Adrenal gland (tissue), 19 donors: ENCODE data around the gene EFNA2. TPM values are rescaled to one million over a fixed set of nuclear protein-coding genes. Genes with fewer than 3 reads are reported as not detected.

ENCODE experiments used
- DNase-seq, 7 donors: peaks; one replicate each; pipeline ENCODE4 v3.0.0-alpha.2; 2019 to 2020
- H3K27ac ChIP-seq, 5 donors: fragments of 200-600 bp; sonication (generic) in 4 of 5; 1 replicate in 3 of 5; 2 replicates in 2 of 5; pipeline versions ENCODE4 v1.5.1 to v1.8.0; 2016 to 2020; ENCODE audit warnings: mild to moderate bottlenecking in 1 of 5
- H3K27me3 ChIP-seq: fragments of 200-600 bp; 2 replicates; pipeline ENCODE4 v1.8.0; 2021
- H3K36me3 ChIP-seq, 2 donors: fragments of 200-600 bp; replicated peaks in 1 of 2; 1 replicate in 1 of 2; 2 replicates in 1 of 2; pipeline versions ENCODE4 v1.5.1 to v1.8.0; 2018 to 2022
- H3K4me1 ChIP-seq, 2 donors: fragments of 200-600 bp; replicated peaks in 1 of 2; 1 replicate in 1 of 2; 2 replicates in 1 of 2; pipeline versions ENCODE4 v1.5.1 to v1.8.0; 2018 to 2021
- H3K4me3 ChIP-seq, 4 donors: fragments of 200-600 bp; sonication (generic) in 3 of 4; one replicate each; pipeline ENCODE4 v1.5.1; 2016 to 2018
- H3K9me3 ChIP-seq, 3 donors: fragments of 200-600 bp; sonication (generic) in 1 of 3; replicated peaks in 1 of 3; 1 replicate in 2 of 3; 2 replicates in 1 of 3; pipeline versions ENCODE4 v1.5.1 to v1.8.0; 2016 to 2021
- POLR2A ChIP-seq, 2 donors: fragments of 450-650 bp; IDR thresholded peaks; one replicate each; pipeline ENCODE4 v1.6.1; 2017; ENCODE audit warnings: antibody characterized with exemption in 2 of 2, mild to moderate bottlenecking in 2 of 2, moderate library complexity in 1 of 2
- WGBS, 4 donors: extraction: QIAGEN DNeasy Blood & Tissue Kit in 2 of 4; methylation state at CpG; one replicate each; pipeline versions ENCODE4 v1.1.5 to v1.1.7; 2013 to 2017; 5-methylcytosine and 5-hydroxymethylcytosine counted together
- intact Hi-C, 2 donors: fragments of 100-400 bp; cut with DNase I; formaldehyde crosslinking; loops; one replicate each; pipeline versions ENCODE4 v1.14.1 to v1.15.0; 2022 to 2023
- long read RNA-seq, 10 donors: library from polyadenylated mRNA in 3 of 10; unstranded in 2 of 10; stranded (forward) in 1 of 10; transcript quantifications; one replicate each; pipeline ENCODE4 v2.0.0 and lab custom pipeline, GENCODE V29; 2021 to 2026
- polyA plus RNA-seq, 3 donors: library from polyadenylated mRNA; stranded (reverse); fragments of 200-250 nt in 2 of 3; fragments of 350-450 nt in 1 of 3; fragmentation: Illumina TruSeq in 1 of 3; extraction: RNeasy Lipid Tissue Mini Kit (QIAGEN cat#74804) in 1 of 3; gene quantifications; one replicate each; pipeline ENCODE4 v1.2.3, GENCODE V29; 2013 to 2014
- total RNA-seq, 9 donors: library from RNA; depleted of rRNA in 4 of 9; stranded (reverse); fragments of >200 nt in 4 of 9; fragments of 120-200 nt in 1 of 9; fragmentation: NEBNext Ultra II Directional in 1 of 9; extraction: Animal tissue kit (Norgen Biotek cat#: 25700) in 1 of 9; gene quantifications; one replicate each; pipeline versions ENCODE4 v1.1.0 to v1.2.4, GENCODE V29; 2013 to 2023
- TF ChIP-seq, protein P1 (sequence below), 6 experiments: fragments of 450-650 bp in 4 of 6; fragments of 200-600 bp in 2 of 6; sonication (generic) in 1 of 6; IDR thresholded peaks; 1 replicate in 5 of 6; 2 replicates in 1 of 6; pipeline versions ENCODE4 v1.5.1 to v1.8.0; 2016 to 2021; ENCODE audit warnings: antibody characterized with exemption in 6 of 6, mild to moderate bottlenecking in 2 of 6, moderate library complexity in 1 of 6
- donor health status: healthy with polysubstance abuse.
- donor health status: Bipolar disorder and iron deficiency.
- donor health status: DM: yes; HTN: yes; CAD: no.
- donor health status: DM: no; HTN: no; CAD: no.
- donor health status: DM: no; HTN: no; CAD: no.
- donor health status: DM: yes; HTN: yes; CAD: no.

The EFNA2 gene
- total RNA-seq = under 1 TPM in 1 of 9 donors, not detected in 8; 0.11 TPM
- polyA plus RNA-seq = not detected
- long read RNA-seq, donor 1 = 0 reads
- long read RNA-seq, donor 2 = 0 reads
- long read RNA-seq, donor 3 = 0 reads
- long read RNA-seq, donor 4 = 0 reads
- long read RNA-seq, donor 5 = 0 reads
- long read RNA-seq, donor 6 = 0 reads
- long read RNA-seq, donor 7, partial matches to known transcripts = 0 of 1 reads
- long read RNA-seq, donor 7, other reads (novel, unspliced or antisense) = 0 of 1 reads
- long read RNA-seq, donor 8, partial matches to known transcripts = 0 of 1 reads
- long read RNA-seq, donor 8, other reads (novel, unspliced or antisense) = 0 of 1 reads
- long read RNA-seq, donor 9 = 0 reads
- long read RNA-seq, donor 10 = 0 reads

DNA sequence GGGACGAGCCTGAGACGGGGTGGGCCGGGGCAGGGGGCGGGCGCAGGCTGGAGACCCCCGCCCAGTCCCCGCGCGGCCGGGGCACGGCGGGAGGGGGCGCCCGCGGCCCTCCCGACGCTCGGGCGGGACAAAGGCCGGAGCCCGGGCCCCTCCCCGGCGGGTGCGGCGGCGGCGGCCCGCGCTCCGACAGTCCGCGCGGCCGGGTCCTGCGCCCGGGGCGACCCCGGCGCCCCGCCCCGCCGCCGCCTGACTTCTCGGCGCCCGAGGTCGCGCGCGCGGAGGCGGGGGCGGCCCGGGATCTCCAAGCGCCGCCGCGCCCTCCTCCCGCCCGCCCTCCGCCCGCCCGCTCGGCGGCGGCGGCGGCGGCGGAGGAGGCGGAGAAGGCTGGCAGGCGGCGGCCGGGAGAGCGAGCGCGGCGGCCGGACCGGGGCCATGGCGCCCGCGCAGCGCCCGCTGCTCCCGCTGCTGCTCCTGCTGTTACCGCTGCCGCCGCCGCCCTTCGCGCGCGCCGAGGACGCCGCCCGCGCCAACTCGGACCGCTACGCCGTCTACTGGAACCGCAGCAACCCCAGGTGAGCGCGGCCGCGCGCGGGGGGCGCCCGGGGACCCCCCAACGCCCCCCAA, at the start of gene EFNA2:
Gene EFNA2, plus strand, starts transcription at position 137 of the 624 bp plus-strand sequence. Its CDS starts 296 bp downstream, at position 433.
- WGBS, 4 donors = 0 to 1% (median 0%) methylated on average over 6 to 93 of the region's 113 CpGs; no CpG with 5 or more reads in 1 of the 4 donors
- Histone ChIP-seq H3K27ac (no peak within 1 kb of the TSS), H3K9me3 (no peaks in the 10 kb centered on the region), H3K4me3 (no peak within 1 kb of the TSS), H3K36me3 (no peaks in the 10 kb centered on the region), H3K4me1 (peaks cover 0 to 5% of the 10 kb centered on the region in 2 donors), H3K27me3 (peaks cover 53% of the 10 kb centered on the region)
- no peak for DNase-seq
- no peak for TF ChIP-seq POLR2A (IDR thresholded peaks at IDR 0.05)
- TF ChIP-seq, protein P1, sequence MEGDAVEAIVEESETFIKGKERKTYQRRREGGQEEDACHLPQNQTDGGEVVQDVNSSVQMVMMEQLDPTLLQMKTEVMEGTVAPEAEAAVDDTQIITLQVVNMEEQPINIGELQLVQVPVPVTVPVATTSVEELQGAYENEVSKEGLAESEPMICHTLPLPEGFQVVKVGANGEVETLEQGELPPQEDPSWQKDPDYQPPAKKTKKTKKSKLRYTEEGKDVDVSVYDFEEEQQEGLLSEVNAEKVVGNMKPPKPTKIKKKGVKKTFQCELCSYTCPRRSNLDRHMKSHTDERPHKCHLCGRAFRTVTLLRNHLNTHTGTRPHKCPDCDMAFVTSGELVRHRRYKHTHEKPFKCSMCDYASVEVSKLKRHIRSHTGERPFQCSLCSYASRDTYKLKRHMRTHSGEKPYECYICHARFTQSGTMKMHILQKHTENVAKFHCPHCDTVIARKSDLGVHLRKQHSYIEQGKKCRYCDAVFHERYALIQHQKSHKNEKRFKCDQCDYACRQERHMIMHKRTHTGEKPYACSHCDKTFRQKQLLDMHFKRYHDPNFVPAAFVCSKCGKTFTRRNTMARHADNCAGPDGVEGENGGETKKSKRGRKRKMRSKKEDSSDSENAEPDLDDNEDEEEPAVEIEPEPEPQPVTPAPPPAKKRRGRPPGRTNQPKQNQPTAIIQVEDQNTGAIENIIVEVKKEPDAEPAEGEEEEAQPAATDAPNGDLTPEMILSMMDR (IDR thresholded peaks at IDR 0.05) = no peak
- intact Hi-C loops = loop anchor here (10.0 kb wide), 2 partner anchors 99 to 229 kb away; partner anchors contain the start of genes ADAMTSL5 (in 1 of the 2) and NDUFS7 (in 1 of the 2)

GRCh38 chr19:1236576-1236975, 49.1 kb upstream of the EFNA2 start:
- Histone ChIP-seq H3K4me3 (peak overlapping the region in 1 of 4 donors; percentile 69), H3K9me3 (no peaks in the 10 kb centered on the region), H3K27ac (peak overlapping the region in 1 of 5 donors; percentile 74), H3K27me3 (no peaks in the 10 kb centered on the region), H3K4me1 (peaks cover 35 to 45% of the 10 kb centered on the region in 2 donors), H3K36me3 (no peaks in the 10 kb centered on the region)
- no peak for DNase-seq
- intact Hi-C loops = no loop called here
- TF ChIP-seq, protein P1 (IDR thresholded peaks at IDR 0.05) = no peak
- no peak for TF ChIP-seq POLR2A (IDR thresholded peaks at IDR 0.05)
- 17 to 25% methylated on average over 35 to 42 of the region's 42 CpGs; no CpG with 5 or more reads in 2 of the 4 donors for WGBS, 4 donors

DNA sequence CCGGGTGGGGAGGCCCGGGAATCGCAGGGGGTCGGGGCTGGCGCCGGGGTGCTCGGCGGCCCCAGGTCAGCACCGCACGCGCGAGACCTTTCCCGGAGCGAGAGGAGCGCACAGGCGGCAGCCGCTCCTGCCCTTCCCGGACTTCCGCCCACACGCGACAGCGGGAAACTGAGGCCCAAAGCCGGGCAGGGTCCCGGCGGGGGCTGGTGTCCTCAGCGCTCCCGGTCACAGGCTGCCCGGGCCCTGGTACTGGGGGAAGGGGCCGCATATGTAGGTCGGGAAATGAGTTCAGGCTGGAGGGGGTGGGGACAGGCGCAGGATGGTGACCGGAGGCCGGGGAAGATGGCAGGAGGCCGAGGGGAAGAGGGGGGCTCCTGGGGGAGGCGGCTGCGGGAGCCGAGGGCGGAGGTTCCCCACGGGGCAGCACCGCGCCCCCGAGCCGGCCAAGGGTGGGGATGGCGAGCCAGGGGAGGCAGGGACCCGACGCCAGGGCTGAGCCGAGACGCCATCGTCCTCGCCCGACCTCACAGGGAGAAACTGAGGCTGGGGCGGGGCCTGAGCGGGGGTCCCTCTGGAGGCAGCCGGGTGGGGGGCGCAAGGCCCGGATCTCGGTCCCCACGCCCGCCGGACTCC, 48.5 kb upstream of the EFNA2 start:
- peak overlapping the region in 3 of 4 donors; percentile 25 to 69 (median 26) for H3K4me3 ChIP-seq
- no peaks in the 10 kb centered on the region for H3K36me3 ChIP-seq
- intact Hi-C loops = no loop called here
- no peak for TF ChIP-seq POLR2A (IDR thresholded peaks at IDR 0.05)
- TF ChIP-seq, protein P1 (IDR thresholded peaks at IDR 0.05) = no peak
- WGBS, 4 donors = 0 to 1% (median 0%) methylated on average over 8 to 60 of the region's 60 CpGs
- H3K9me3 ChIP-seq = no peaks in the 10 kb centered on the region
- no peaks in the 10 kb centered on the region for H3K27me3 ChIP-seq
- peaks cover 36 to 43% of the 10 kb centered on the region in 2 donors for H3K4me1 ChIP-seq
- H3K27ac ChIP-seq = peak overlapping the region in 2 of 5 donors; percentile 61 to 74
- DNase-seq = peak in 3 of 7 donors; percentile 51 to 68 (median 55)
